K562 (cell line): ENCODE data around the gene NR3C1.

Experiments used
- CTCF ChIP-seq, 3 experiments: IDR thresholded peaks in 2 of 3; conservative IDR thresholded peaks in 1 of 3; 2 replicates each; pipeline ENCODE4 v1.5.1; 2011 to 2012; ENCODE audit warnings: low read length in 3 of 3, mild to moderate bottlenecking in 3 of 3, control low read depth in 2 of 3, improper control_type of control experiment in 1 of 3, inconsistent platforms in 1 of 3, low read depth in 1 of 3, mixed read lengths in 1 of 3, moderate library complexity in 1 of 3; ENCODE audit not compliant: insufficient read depth in 2 of 3
- IRF9 ChIP-seq: fragments of 450-650 bp; IDR thresholded peaks from 2 replicates; pipeline ENCODE4 v1.6.1; 2016; ENCODE audit warnings: missing biosample characterization, missing genetic modification characterization
- MED1 ChIP-seq: sonication (generic); formaldehyde crosslinking; IDR thresholded peaks from 2 replicates; pipeline ENCODE4 v1.8.1; 2023; ENCODE audit warnings: missing genetic modification reagents, borderline replicate concordance
- POLR2A ChIP-seq: fragments of 450-650 bp; conservative IDR thresholded peaks from 2 replicates; pipeline ENCODE4 v1.6.1; 2016
- TCF7L2 ChIP-seq: fragments of 150-350 bp; IDR thresholded peaks from 2 replicates; pipeline ENCODE4 v1.6.1; 2016; ENCODE audit warnings: low read depth, mild to moderate bottlenecking, low read length, moderate library complexity
- TEAD4 ChIP-seq, 2 experiments: sonication (generic) in 1 of 2; formaldehyde crosslinking in 1 of 2; IDR thresholded peaks; 2 replicates each; pipeline versions ENCODE4 v1.6.1 to v1.8.0; 2012 to 2022; ENCODE audit warnings: borderline replicate concordance in 1 of 2, inconsistent platforms in 1 of 2, low read length in 1 of 2, mild to moderate bottlenecking in 1 of 2, missing genetic modification reagents in 1 of 2
- WHSC1 ChIP-seq: IDR thresholded peaks from one replicate; pipeline ENCODE4 v1.6.1; 2012; ENCODE audit warnings: low read length, control low read depth, inconsistent platforms
- ZBTB11 ChIP-seq, 3 experiments: fragments of 200-800 bp in 1 of 3; fragments of 250-450 bp in 1 of 3; fragments of 450-650 bp in 1 of 3; sonication (Bioruptor Pico) in 1 of 3; sonication (Bioruptor generic) in 1 of 3; formaldehyde crosslinking in 1 of 3; IDR thresholded peaks; 2 replicates each; pipeline versions ENCODE4 v1.6.1 to v1.8.0; 2016 to 2022; ENCODE audit warnings: mild to moderate bottlenecking in 2 of 3, missing genetic modification characterization in 2 of 3, missing compliant biosample characterization in 1 of 3, moderate library complexity in 1 of 3
- ZBTB26 ChIP-seq: fragments of 450-650 bp; formaldehyde crosslinking; IDR thresholded peaks from 2 replicates; pipeline ENCODE4 v1.4.0; 2022; ENCODE audit warnings: missing genetic modification characterization

GRCh38 chr5:143235423-143235822 lies 168.1 kb downstream of the NR3C1 start:
- TF ChIP-seq ZBTB11 (CRISPR knock-in tag; IDR thresholded peaks at IDR 0.05): no peak
- TF ChIP-seq TCF7L2: no peak
- TF ChIP-seq POLR2A: no peak
- no peak for TF ChIP-seq TEAD4 (IDR thresholded peaks at IDR 0.05; ENCODE audit: low read length)
- TF ChIP-seq TEAD4 (CRISPR knock-in tag; IDR thresholded peaks at IDR 0.05; ENCODE audit: borderline replicate concordance): no peak
- TF ChIP-seq CTCF (IDR thresholded peaks at IDR 0.05 in 2 of 3, conservative IDR thresholded peaks at IDR 0.05 in 1 of 3; ENCODE audit: insufficient read depth in 2 of 3, low read depth in 1 of 3, low read length in 3 of 3): no peak
- no peak for TF ChIP-seq IRF9 (tag)
- no peak for TF ChIP-seq WHSC1
- no peak for TF ChIP-seq ZBTB26 (CRISPR knock-in tag)
- TF ChIP-seq MED1 (CRISPR knock-in tag): no peak
